ENCODE data around the gene OSTF1.

The OSTF1 gene

GRCh38 chr9:75051285-75051684 is 37.0 kb upstream of the OSTF1 start:
- Histone ChIP-seq H2AFZ (ENCODE audit: low read depth, low read length, severe bottlenecking) (no peak overlapping the region), H3K9ac (ENCODE audit: low read length) (no peak overlapping the region)

GRCh38 chr9:75053869-75054268 is 34.4 kb upstream of the OSTF1 start:
- Histone ChIP-seq H3K27me3 (ENCODE audit: low read length) (no peaks in the 10 kb centered on the region), H3K27ac (ENCODE audit: low read depth, low read length) (no peak overlapping the region), H2AFZ (ENCODE audit: low read depth, low read length, severe bottlenecking) (no peak overlapping the region), H3K9me2 (replicated peaks; ENCODE audit: insufficient read depth, low read length) (no peaks in the 10 kb centered on the region), H3K36me3 (ENCODE audit: low read length) (no peaks in the 10 kb centered on the region), H3F3A (ENCODE audit: insufficient read depth) (no peaks in the 10 kb centered on the region), H3K9me3 (ENCODE audit: insufficient read depth, low read length) (no peaks in the 10 kb centered on the region), H3K4me3 (ENCODE audit: insufficient read depth, low read length, poor library complexity, severe bottlenecking) (no peak overlapping the region), H3K9ac (ENCODE audit: low read length) (no peak overlapping the region), H4K20me1 (ENCODE audit: low read depth, low read length) (no peaks in the 10 kb centered on the region), H3K79me2 (ENCODE audit: insufficient read depth, low read length) (no peaks in the 10 kb centered on the region), H3K4me2 (ENCODE audit: low read depth, low read length, poor library complexity, severe bottlenecking) (no peak overlapping the region)
- no peak for TF ChIP-seq CTCF (IDR thresholded peaks at IDR 0.05; ENCODE audit: insufficient read depth, low read length, poor library complexity, severe bottlenecking)

More at GRCh38 chr9:75051285-75051684, 37.0 kb upstream of the OSTF1 start:
- Histone ChIP-seq H3K36me3 (ENCODE audit: low read length) (no peaks in the 10 kb centered on the region), H3K9me2 (replicated peaks; ENCODE audit: insufficient read depth, low read length) (no peaks in the 10 kb centered on the region), H3F3A (ENCODE audit: insufficient read depth) (no peaks in the 10 kb centered on the region), H3K79me2 (ENCODE audit: insufficient read depth, low read length) (no peaks in the 10 kb centered on the region), H3K27ac (ENCODE audit: low read depth, low read length) (no peak overlapping the region), H3K27me3 (ENCODE audit: low read length) (no peaks in the 10 kb centered on the region), H3K4me3 (ENCODE audit: insufficient read depth, low read length, poor library complexity, severe bottlenecking) (no peak overlapping the region), H3K9me3 (ENCODE audit: insufficient read depth, low read length) (no peaks in the 10 kb centered on the region), H3K4me2 (ENCODE audit: low read depth, low read length, poor library complexity, severe bottlenecking) (no peak overlapping the region), H4K20me1 (ENCODE audit: low read depth, low read length) (no peaks in the 10 kb centered on the region)
- TF ChIP-seq EZH2phosphoT487 (conservative IDR thresholded peaks at IDR 0.05; ENCODE audit: low read length) = no peak

GRCh38 chr9:75054368-75055001 is 33.8 kb upstream of the OSTF1 start:
- Histone ChIP-seq H3K9ac (ENCODE audit: low read length) (no peak overlapping the region), H3K79me2 (ENCODE audit: insufficient read depth, low read length) (no peaks in the 10 kb centered on the region), H3K27me3 (ENCODE audit: low read length) (no peaks in the 10 kb centered on the region), H3K9me2 (replicated peaks; ENCODE audit: insufficient read depth, low read length) (no peaks in the 10 kb centered on the region), H3K4me2 (ENCODE audit: low read depth, low read length, poor library complexity, severe bottlenecking) (no peak overlapping the region), H2AFZ (ENCODE audit: low read depth, low read length, severe bottlenecking) (no peak overlapping the region), H3K9me3 (ENCODE audit: insufficient read depth, low read length) (no peaks in the 10 kb centered on the region), H3K27ac (ENCODE audit: low read depth, low read length) (no peak overlapping the region), H3K4me3 (ENCODE audit: insufficient read depth, low read length, poor library complexity, severe bottlenecking) (no peak overlapping the region), H4K20me1 (ENCODE audit: low read depth, low read length) (no peaks in the 10 kb centered on the region), H3K36me3 (ENCODE audit: low read length) (no peaks in the 10 kb centered on the region), H3F3A (ENCODE audit: insufficient read depth) (no peaks in the 10 kb centered on the region)
- TF ChIP-seq CTCF (IDR thresholded peaks at IDR 0.05; ENCODE audit: insufficient read depth, low read length, poor library complexity, severe bottlenecking) (no peak), EZH2phosphoT487 (conservative IDR thresholded peaks at IDR 0.05; ENCODE audit: low read length) (no peak)

- Histone ChIP-seq H3K9ac (ENCODE audit: low read length) (no peak overlapping the region), H3K9me2 (replicated peaks; ENCODE audit: insufficient read depth, low read length) (no peaks in the 10 kb centered on the region), H2AFZ (ENCODE audit: low read depth, low read length, severe bottlenecking) (no peak overlapping the region), H3K4me2 (ENCODE audit: low read depth, low read length, poor library complexity, severe bottlenecking) (no peak overlapping the region), H3K9me3 (ENCODE audit: insufficient read depth, low read length) (no peaks in the 10 kb centered on the region), H3K4me3 (ENCODE audit: insufficient read depth, low read length, poor library complexity, severe bottlenecking) (no peak overlapping the region), H3K27me3 (ENCODE audit: low read length) (no peaks in the 10 kb centered on the region), H3K79me2 (ENCODE audit: insufficient read depth, low read length) (no peaks in the 10 kb centered on the region), H3K27ac (ENCODE audit: low read depth, low read length) (no peak overlapping the region), H3K36me3 (ENCODE audit: low read length) (no peaks in the 10 kb centered on the region), H3F3A (ENCODE audit: insufficient read depth) (no peaks in the 10 kb centered on the region), H4K20me1 (ENCODE audit: low read depth, low read length) (no peaks in the 10 kb centered on the region)
- no peak for TF ChIP-seq CTCF (IDR thresholded peaks at IDR 0.05; ENCODE audit: insufficient read depth, low read length, poor library complexity, severe bottlenecking)
- TF ChIP-seq EZH2phosphoT487 (conservative IDR thresholded peaks at IDR 0.05; ENCODE audit: low read length) = no peak
Observed at GRCh38 chr9:75061169-75061568, 27.1 kb upstream of the OSTF1 start.
